Measurements from ENCODE around the gene GIT1.

The GIT1 gene

GRCh38 chr17:29616300-29617048, 27.0 kb upstream of the GIT1 start:
- DNase-seq = no peak

DNA sequence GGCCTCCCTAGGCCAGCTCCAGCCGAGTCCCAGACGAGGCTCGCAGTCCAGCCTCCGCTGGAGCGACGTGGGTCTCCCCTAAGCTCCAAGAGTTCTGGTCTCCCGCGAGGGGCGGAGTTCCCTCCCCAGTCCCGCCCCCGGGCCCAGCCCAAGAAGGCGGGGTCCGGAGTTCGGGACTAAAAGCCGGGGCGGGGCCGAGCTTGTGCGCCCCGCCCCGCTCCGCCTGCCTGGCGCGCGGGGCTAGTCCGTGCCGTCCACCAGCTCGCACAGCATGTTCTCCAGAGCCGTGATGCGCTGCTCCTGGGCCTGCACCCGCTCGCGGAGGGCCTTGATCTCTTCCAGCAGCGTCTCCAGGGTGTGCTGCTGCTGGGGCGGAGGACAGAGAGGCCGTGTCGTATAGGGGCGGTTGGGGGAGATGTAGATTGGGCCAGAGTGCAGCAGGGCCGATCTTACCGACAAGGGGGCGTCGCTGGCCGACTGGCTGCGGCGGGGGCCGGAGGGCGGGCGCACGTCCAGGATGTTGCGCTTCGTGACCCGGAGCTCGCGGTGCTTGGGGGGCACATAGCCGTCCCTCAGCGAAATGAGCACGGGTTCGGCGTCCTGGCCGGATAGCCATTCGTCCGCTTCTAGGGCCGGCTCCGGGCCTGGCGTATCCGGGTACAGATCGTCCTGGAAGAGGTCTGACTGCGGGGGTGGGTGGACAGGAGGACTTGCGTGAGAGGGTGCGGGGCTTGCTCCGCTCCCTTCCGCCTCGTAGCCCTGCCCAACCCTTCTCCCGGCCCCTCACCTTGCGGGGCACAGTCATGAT, 26.2 kb upstream of the GIT1 start:
- DNase-seq = peak in 54 of 58 donors; percentile 36 to 94 (median 84)

DNA sequence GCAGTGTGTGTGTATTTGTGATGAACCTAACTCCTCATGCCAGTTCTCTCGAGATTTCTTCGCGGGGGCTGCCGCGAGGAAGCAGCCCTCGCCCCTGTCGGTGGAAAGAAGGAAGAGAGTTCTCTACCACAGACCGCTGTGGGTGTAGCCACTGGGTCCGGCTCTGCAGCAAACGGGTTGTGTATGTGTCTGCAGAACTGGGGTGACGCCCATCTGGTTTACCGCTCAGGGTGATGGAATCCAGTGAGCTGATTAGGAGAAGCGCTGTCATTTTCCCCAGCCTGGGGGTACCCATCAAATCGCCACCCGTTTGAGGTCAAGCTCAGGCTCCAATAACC, 25.6 kb upstream of the GIT1 start:
- DNase-seq = peak in 28 of 58 donors; percentile 37 to 79 (median 59)

- DNase-seq = peak in 15 of 58 donors; percentile 22 to 63 (median 52)
Measured at GRCh38 chr17:29614349-29615047, 25.1 kb upstream of the GIT1 start.

- peak in 3 of 58 donors; percentile 52 to 62 (median 60) for DNase-seq
Measured at GRCh38 chr17:29613856-29614255, 24.4 kb upstream of the GIT1 start.

GRCh38 chr17:29613352-29613837, 23.9 kb upstream of the GIT1 start:
- peak in 57 of 58 donors; percentile 52 to 95 (median 88) for DNase-seq

DNA sequence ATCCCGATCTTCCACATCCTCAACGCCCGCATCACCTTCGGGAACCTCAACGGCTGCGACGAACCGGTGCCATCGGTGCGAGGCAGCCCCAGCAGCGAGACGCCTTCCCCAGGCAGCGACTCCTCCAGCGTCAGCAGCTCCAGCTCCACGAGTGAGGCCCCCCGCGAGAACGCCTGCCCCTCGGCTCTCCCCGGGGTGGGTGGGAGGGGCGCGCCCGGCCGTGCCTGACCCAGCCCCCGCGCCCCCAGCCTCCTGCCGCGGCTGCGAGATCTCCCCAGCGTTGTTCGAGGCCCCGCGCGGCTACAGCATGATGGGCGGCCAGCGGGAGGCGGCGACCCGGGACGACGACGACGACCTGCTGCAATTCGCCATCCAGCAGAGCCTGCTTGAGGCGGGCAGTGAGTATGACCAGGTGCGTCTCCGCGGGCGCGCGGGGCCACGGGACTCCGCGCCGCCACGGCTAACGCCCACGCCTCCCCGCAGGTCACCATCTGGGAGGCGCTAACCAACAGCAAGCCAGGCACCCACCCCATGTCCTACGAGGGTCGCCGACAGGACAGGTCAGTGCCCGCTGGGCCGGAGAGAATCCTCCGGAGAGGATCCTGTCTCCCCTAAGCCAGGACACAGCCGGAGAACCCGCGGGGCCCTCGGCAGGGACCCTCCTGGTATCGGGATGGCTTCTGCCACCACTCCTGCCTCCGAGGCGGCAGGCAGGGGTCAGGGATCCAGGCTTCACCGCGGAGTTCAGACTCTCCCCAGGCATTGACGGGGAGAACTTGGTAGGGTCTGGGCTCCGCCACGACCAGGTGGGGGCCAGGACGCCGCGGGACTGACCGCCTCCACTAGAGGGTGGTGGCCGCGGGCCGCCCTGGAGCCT, 23.2 kb upstream of the GIT1 start:
- DNase-seq = no peak

DNA sequence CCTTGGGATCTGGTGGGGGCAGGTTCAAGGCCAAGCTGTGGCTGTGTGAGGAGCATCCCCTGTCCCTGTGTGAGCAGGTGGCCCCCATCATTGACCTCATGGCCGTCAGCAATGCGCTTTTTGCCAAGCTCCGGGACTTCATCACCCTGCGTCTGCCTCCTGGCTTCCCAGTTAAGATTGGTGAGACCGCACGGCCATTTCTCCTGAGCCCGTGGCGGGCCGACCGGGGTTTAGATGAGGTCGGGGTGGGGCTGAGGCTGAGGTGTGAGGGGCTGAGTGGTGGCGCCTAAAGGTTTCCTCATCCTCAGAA, 22.6 kb upstream of the GIT1 start:
- DNase-seq = no peak

GRCh38 chr17:29611351-29612093, 22.1 kb upstream of the GIT1 start:
- DNase-seq = no peak

DNA sequence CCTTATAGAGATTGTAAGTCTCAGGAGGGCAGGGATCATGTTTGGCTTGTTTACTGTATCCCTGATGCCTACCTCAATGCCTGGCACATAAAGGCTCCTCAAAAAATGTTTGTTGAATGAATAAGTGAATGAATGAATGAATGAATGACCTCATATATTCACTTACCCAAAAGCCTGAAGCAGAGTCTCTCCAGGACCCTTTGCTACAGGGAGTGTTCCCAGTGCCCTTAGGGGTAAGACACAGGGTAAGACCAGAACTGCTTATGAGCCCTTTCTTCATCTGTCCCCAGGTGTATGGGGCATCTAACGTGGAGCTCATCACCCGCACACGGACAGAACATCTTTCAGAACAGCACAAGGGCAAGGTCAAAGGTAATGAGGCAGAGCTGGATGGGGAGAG, 20.9 kb upstream of the GIT1 start:
- no peak for DNase-seq

- no peak for DNase-seq
Measured at GRCh38 chr17:29608986-29609385, 19.5 kb upstream of the GIT1 start.

DNA sequence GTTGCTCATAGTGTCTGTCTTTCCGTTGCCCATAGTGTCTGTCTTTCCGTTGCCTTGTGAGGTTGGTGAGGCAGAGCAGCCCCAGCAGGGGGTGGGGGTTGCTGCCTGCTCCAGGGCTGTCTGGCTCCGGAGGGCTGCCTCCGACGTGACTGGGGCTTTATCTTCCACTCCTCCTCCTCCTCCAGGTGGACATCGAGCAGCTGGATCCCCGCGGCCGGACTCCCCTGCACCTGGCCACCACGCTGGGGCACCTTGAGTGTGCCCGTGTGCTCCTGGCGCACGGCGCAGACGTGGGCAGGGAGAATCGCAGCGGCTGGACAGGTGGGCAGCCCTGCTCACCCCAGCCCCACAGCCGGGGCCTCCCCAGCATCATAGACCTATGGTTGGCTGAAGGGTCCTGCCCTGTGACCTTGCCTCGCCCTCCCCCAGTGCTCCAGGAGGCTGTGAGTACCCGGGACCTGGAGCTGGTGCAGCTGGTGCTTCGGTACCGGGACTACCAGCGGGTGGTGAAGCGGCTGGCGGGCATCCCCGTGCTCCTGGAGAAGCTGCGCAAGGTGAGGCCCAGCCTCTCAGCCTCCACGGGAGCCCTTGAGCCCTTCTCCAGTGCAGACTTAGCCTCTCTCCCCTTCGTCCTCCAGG, 18.2 kb upstream of the GIT1 start:
- no peak for DNase-seq

DNA sequence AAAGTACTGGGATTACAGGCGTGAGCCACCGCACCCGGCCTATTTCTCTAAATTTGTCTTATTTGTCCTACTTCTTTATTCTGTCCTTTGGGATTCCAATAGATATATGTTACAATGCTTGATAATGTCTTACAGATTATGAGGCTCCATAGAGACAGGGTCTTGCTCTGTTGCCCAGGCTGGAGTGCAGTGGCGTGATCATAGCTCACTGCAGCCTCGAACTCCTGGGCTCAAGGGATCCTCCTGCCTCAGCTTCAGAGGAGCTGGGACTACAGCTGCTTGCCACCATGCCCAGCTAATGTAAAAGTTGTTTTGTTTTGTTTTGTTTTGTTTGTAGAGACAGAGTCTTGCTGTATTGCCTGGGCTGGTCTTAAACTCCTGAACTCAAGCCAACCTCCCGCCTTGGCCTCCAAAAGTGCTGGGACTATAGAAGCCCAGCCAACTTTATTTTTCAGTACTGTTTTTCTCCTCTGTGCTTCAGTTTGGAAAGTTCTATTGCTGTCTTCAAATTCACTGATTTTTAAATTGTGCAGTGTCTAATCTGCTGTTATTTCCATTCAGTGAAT, 13.7 kb upstream of the GIT1 start:
- no peak for DNase-seq

DNA sequence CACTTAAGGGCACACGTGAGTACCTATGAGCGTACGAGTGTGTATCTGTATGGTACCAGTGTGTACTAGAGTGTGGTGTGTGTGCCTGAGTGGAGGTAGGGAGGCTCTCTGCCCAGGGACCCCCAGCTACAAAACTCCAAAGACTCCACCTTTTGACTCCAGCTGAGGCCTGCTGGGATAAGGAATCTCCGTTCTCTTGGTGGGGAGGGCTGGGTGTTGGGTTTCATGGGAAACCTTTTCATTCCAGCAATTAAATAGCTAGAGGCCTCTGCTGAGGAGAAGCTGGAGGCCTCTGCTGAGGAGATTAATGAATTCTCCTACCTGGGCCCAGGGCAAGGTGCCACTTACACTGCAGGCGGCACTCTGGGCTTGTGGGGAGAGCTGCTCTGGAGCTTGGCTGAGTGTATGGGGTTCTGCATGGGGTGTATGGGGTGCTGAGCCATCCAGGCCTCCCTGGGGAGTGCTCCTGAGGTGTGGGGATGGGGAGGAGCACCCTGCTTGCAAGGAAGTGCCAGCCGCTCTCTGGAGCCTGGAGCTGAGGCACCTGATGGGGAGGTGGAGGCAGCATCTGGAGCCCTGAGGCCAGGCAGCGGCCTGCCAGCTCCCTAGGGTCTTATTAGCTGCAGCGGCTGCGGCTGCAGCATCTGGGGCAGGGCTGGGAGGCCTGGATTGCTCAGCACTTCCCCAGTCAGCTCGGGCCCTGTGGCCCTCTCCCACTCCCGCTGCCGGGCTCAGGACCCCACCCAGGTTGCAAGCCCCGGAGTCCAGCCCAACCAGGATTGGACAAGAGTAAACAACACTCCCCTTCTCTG, 8.1 kb upstream of the GIT1 start:
- DNase-seq = no peak

GRCh38 chr17:29596811-29597210, 7.4 kb upstream of the GIT1 start:
- DNase-seq = no peak

GRCh38 chr17:29595943-29596774, 6.7 kb upstream of the GIT1 start:
- DNase-seq = no peak

DNA sequence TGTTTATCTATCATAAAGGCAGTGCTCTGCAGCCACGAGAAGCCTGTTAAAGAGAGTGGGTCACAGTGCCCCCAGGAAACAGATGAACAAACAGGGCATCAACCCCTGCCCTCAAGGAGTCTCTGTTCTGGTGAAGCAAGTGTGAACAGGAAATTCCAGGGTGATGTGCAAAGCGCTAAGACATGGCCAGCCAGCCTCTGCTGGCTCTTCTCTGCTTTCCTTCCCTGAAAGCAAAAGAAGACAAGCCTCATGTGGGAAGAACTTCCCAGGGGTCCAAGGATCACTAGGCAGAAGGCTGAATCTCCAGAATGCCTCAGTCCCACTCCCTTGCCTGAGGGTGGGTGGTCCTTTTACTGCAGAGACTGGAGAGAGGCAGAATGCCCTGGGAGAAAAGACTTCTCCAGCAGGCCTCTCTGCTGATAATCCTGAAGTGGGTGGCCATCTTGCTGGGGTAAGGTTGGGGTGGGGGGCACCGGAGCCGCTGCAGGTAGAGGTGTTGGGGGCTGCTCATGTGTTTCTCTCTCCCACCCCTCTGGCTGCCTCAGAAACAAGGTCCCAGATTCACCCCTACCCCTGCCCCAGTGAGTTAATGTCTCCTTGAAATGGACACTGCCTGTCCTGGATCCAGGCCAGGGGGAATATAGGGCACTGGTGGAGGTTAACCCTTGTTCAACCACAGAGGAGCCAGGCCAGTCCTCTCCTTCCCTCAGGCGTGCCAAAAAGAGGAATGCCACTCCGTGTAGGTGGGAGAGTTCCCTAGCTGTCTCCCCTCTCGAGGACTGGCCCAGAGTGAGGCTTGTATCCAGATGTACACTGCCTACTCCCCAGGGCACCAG, 5.9 kb upstream of the GIT1 start:
- peak in 1 of 58 donors; percentile 14 for DNase-seq
